ENCODE measurements around the gene C1QTNF6. TPM values are rescaled to one million over a fixed set of nuclear protein-coding genes. Genes with fewer than 3 reads are reported as not detected.
"Not testable (repeated sequence)": the region's sequence is repeated elsewhere in the genome, so short reads cannot be mapped to it uniquely, and the experiment has no call there.

Gene C1QTNF6
- total and polyA plus RNA-seq, 2 donors (not counting 1 experiment from before 2014, with no cell fraction given) = 3.5 to 7.4 TPM

- Histone ChIP-seq H3K27me3 (ENCODE audit: control insufficient read depth, insufficient read depth, low read length) (no peaks in the 10 kb centered on the region), H4K20me1 (ENCODE audit: control insufficient read depth, extremely low read depth, insufficient read depth, low read length) (no peaks in the 10 kb centered on the region), H3K9ac (ENCODE audit: insufficient read depth, low read length) (no peak overlapping the region), H3K4me1 (ENCODE audit: control insufficient read depth, extremely low read depth, insufficient read depth, low read length) (peaks cover 2% of the 10 kb centered on the region), H2AFZ (ENCODE audit: low read length) (no peak overlapping the region), H3K4me3 (replicated peaks in 1 of 4; ENCODE audit: control extremely low read depth in 1 of 4, insufficient read depth in 1 of 4, low read depth in 3 of 4, low read length in 4 of 4) (no peak overlapping the region), H3K9me3 (ENCODE audit: control insufficient read depth, insufficient read depth, low read depth, low read length) (no peaks in the 10 kb centered on the region), H3K27ac (ENCODE audit: insufficient read depth, low read length) (no peak overlapping the region), H3K79me2 (ENCODE audit: control insufficient read depth, insufficient read depth, low read length) (no peaks in the 10 kb centered on the region), H3K4me2 (ENCODE audit: extremely low read depth, insufficient read depth, low read length) (no peak overlapping the region), H3K36me3 (ENCODE audit: control insufficient read depth, insufficient read depth, low read length) (no peaks in the 10 kb centered on the region)
- no peak for TF ChIP-seq EZH2 (IDR thresholded peaks at IDR 0.05; ENCODE audit: low read length, missing control alignments)
- TF ChIP-seq, protein P1, sequence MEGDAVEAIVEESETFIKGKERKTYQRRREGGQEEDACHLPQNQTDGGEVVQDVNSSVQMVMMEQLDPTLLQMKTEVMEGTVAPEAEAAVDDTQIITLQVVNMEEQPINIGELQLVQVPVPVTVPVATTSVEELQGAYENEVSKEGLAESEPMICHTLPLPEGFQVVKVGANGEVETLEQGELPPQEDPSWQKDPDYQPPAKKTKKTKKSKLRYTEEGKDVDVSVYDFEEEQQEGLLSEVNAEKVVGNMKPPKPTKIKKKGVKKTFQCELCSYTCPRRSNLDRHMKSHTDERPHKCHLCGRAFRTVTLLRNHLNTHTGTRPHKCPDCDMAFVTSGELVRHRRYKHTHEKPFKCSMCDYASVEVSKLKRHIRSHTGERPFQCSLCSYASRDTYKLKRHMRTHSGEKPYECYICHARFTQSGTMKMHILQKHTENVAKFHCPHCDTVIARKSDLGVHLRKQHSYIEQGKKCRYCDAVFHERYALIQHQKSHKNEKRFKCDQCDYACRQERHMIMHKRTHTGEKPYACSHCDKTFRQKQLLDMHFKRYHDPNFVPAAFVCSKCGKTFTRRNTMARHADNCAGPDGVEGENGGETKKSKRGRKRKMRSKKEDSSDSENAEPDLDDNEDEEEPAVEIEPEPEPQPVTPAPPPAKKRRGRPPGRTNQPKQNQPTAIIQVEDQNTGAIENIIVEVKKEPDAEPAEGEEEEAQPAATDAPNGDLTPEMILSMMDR (conservative IDR thresholded peaks at IDR 0.05 in 1 of 2, IDR thresholded peaks at IDR 0.05 in 1 of 2; ENCODE audit: low read depth in 1 of 2, low read length in 2 of 2) = no peak
- DNase-seq (ENCODE audit: low read depth in 2 of 2) = no peak
Measured at GRCh38 chr22:37234736-37235711, 47.0 kb upstream of the C1QTNF6 start.

- no peaks in the 10 kb centered on the region for H3K27me3 ChIP-seq (ENCODE audit: control insufficient read depth, insufficient read depth, low read length)
- H3K36me3 ChIP-seq (ENCODE audit: control insufficient read depth, insufficient read depth, low read length) = no peaks in the 10 kb centered on the region
- TF ChIP-seq, protein P1 (conservative IDR thresholded peaks at IDR 0.05 in 1 of 2, IDR thresholded peaks at IDR 0.05 in 1 of 2; ENCODE audit: low read depth in 1 of 2, low read length in 2 of 2) = no peak
- TF ChIP-seq EZH2 (IDR thresholded peaks at IDR 0.05; ENCODE audit: low read length, missing control alignments) = no peak
- H3K4me2 ChIP-seq (ENCODE audit: extremely low read depth, insufficient read depth, low read length) = no peak overlapping the region
- H3K9ac ChIP-seq (ENCODE audit: insufficient read depth, low read length) = no peak overlapping the region
- no peak overlapping the region for H3K27ac ChIP-seq (ENCODE audit: insufficient read depth, low read length)
- peaks cover 12% of the 10 kb centered on the region for H3K4me1 ChIP-seq (ENCODE audit: control insufficient read depth, extremely low read depth, insufficient read depth, low read length)
- no peaks in the 10 kb centered on the region for H4K20me1 ChIP-seq (ENCODE audit: control insufficient read depth, extremely low read depth, insufficient read depth, low read length)
- no peaks in the 10 kb centered on the region for H3K9me3 ChIP-seq (ENCODE audit: control insufficient read depth, insufficient read depth, low read depth, low read length)
- H3K79me2 ChIP-seq (ENCODE audit: control insufficient read depth, insufficient read depth, low read length) = no peaks in the 10 kb centered on the region
- H3K4me3 ChIP-seq (replicated peaks in 1 of 4; ENCODE audit: control extremely low read depth in 1 of 4, insufficient read depth in 1 of 4, low read depth in 3 of 4, low read length in 4 of 4) = no peak overlapping the region
- DNase-seq (ENCODE audit: low read depth in 2 of 2) = no peak
- H2AFZ ChIP-seq (ENCODE audit: low read length) = no peak overlapping the region
Measured at GRCh38 chr22:37233751-37234631, 45.9 kb upstream of the C1QTNF6 start.

- not testable (repeated sequence) for H3K4me2 ChIP-seq (ENCODE audit: extremely low read depth, insufficient read depth, low read length); H3K9ac ChIP-seq (ENCODE audit: insufficient read depth, low read length); DNase-seq (ENCODE audit: low read depth in 2 of 2); H2AFZ ChIP-seq (ENCODE audit: low read length); H3K27ac ChIP-seq (ENCODE audit: insufficient read depth, low read length); H3K36me3 ChIP-seq (ENCODE audit: control insufficient read depth, insufficient read depth, low read length); H3K4me3 ChIP-seq (replicated peaks in 1 of 4; ENCODE audit: control extremely low read depth in 1 of 4, insufficient read depth in 1 of 4, low read depth in 3 of 4, low read length in 4 of 4); H3K27me3 ChIP-seq (ENCODE audit: control insufficient read depth, insufficient read depth, low read length); H4K20me1 ChIP-seq (ENCODE audit: control insufficient read depth, extremely low read depth, insufficient read depth, low read length); H3K79me2 ChIP-seq (ENCODE audit: control insufficient read depth, insufficient read depth, low read length); H3K9me3 ChIP-seq (ENCODE audit: control insufficient read depth, insufficient read depth, low read depth, low read length)
- H3K4me1 ChIP-seq (ENCODE audit: control insufficient read depth, extremely low read depth, insufficient read depth, low read length) = peaks cover 16% of the 10 kb centered on the region
Measured at GRCh38 chr22:37233371-37233750, 45.3 kb upstream of the C1QTNF6 start.

All from fibroblast of lung (primary cell).